DMS153 treated with DMSO at 0.1 percent for 48 hours (cell line): ENCODE measurements around the gene C20orf202.
"Not testable (repeated sequence)": the region's sequence is repeated elsewhere in the genome, so short reads cannot be mapped to it uniquely, and the experiment has no call there.

Experiments used
- DNase-seq: peaks from one replicate; lab custom pipeline; 2025; ENCODE audit not compliant: unreplicated experiment; lab: John Stamatoyannopoulos, UW

C20orf202 gene

DNA sequence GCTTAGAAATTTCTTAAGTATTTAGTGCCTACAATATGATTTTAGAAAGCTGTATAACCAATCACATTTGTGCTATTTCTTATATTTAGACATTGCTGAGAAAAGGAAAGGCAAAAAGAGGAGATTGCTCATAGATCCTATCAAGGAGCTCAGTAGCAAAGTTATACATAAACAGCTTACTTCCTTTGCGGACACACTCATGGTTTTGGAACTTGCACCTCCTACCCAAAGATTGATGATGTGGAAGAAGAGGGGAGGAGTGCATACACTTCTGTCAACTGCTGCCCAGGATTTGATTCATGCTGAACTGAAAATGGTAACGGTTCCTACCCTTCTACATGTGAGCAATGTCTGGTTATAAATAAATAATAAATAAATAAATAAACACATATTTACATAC, 39.3 kb downstream of the C20orf202 start:
- DNase-seq = no peak

- DNase-seq = no peak
Observed at GRCh38 chr20:1245578-1245977, 42.3 kb downstream of the C20orf202 start.

GRCh38 chr20:1247689-1248088, 44.4 kb downstream of the C20orf202 start:
- no peak for DNase-seq

- not testable (repeated sequence) for DNase-seq
Observed at GRCh38 chr20:1250282-1250681, 47.0 kb downstream of the C20orf202 start.

- no peak for DNase-seq
Observed at GRCh38 chr20:1252416-1252815, 49.2 kb downstream of the C20orf202 start.

- DNase-seq = no peak
Observed at GRCh38 chr20:1254254-1254653, 51.0 kb downstream of the C20orf202 start.

GRCh38 chr20:1255675-1256074, 52.4 kb downstream of the C20orf202 start:
- no peak for DNase-seq
